ENCODE results near the gene PJVK. TPM values are rescaled to one million over a fixed set of nuclear protein-coding genes. Genes with fewer than 3 reads are reported as not detected.

PJVK gene
- total and polyA plus RNA-seq, 2 of the 4 experiments (the other 2 are of a cell fraction): 0.72 to 2.4 TPM

- CTCF ChIA-PET: interaction anchor here (1.1 to 2.7 kb wide), 7 partner anchors 11 to 306 kb away, joined by 3 to 18 read pairs (median 11); partner anchors contain the start of gene RBM45
- Histone ChIP-seq H3K27me3 (ENCODE audit: control insufficient read depth, insufficient read depth, low read length) (no peaks in the 10 kb centered on the region), H3K4ac (ENCODE audit: low read depth, low read length) (no peak overlapping the region), H2AK9ac (replicated peaks; ENCODE audit: low read depth, low read length, poor library complexity) (no peak overlapping the region), H3K23ac (ENCODE audit: low read depth, low read length) (no peak overlapping the region), H2BK15ac (ENCODE audit: low read depth, low read length) (no peak overlapping the region), H4K5ac (ENCODE audit: low read depth, low read length) (no peak overlapping the region), H3K27ac (ENCODE audit: insufficient read depth, low read length) (no peak overlapping the region), H4K8ac (ENCODE audit: low read depth in 2 of 2, low read length in 2 of 2) (no peak overlapping the region), H4K20me1 (ENCODE audit: insufficient read depth, low read length) (no peaks in the 10 kb centered on the region), H4K91ac (ENCODE audit: insufficient read depth, low read depth, low read length) (no peak overlapping the region), H3K56ac (ENCODE audit: extremely low read depth, insufficient read depth, low read length) (no peak overlapping the region), H3K9ac (ENCODE audit: low read depth, low read length) (no peak overlapping the region), H3K9me1 (ENCODE audit: insufficient read depth, low read length) (peaks cover 3% of the 10 kb centered on the region; the same call in 1 of the 2 replicates), H2BK120ac (ENCODE audit: low read depth, low read length) (no peak overlapping the region), H3K36me3 (ENCODE audit: control insufficient read depth, insufficient read depth, low read length) (no peaks in the 10 kb centered on the region), H2AK5ac (ENCODE audit: low read depth, low read length) (no peak overlapping the region), H3K4me3 (ENCODE audit: insufficient read depth, low read depth, low read length) (no peak overlapping the region), H2AFZ (replicated peaks; ENCODE audit: low read length, poor library complexity) (no peak overlapping the region), H3K4me2 (ENCODE audit: low read depth, low read length) (no peak overlapping the region), H2BK20ac (ENCODE audit: low read depth, low read length) (no peak overlapping the region), H2BK5ac (ENCODE audit: low read depth, low read length, poor library complexity, severe bottlenecking) (no peak overlapping the region), H3K79me1 (ENCODE audit: low read depth in 1 of 2, low read length in 2 of 2) (peaks cover 19 to 40% of the 10 kb centered on the region in 2 experiments; a peak in 3 of 4 replicates), H3K4me1 (ENCODE audit: control insufficient read depth, insufficient read depth, low read length) (0 out of 2 replicates have a peak, but pooled peaks cover 2% of the 10 kb centered on the region), H3K18ac (ENCODE audit: low read depth, low read length) (no peak overlapping the region), H3K14ac (replicated peaks; ENCODE audit: low read depth, low read length) (no peak overlapping the region), H3K9me3 (ENCODE audit: control insufficient read depth, insufficient read depth, low read length) (no peaks in the 10 kb centered on the region)
- POLR2A ChIA-PET (ENCODE audit: unreplicated experiment): no interaction called here
- in situ Hi-C loops (cut with MboI; ENCODE audit: low sequenced_read_pairs): loop anchor here (5.0 kb wide), 1 partner anchor 286 kb away; no protein-coding TSS in a partner anchor
- DNase-seq (no peak), ATAC-seq (ENCODE audit: low read depth) (no peak)
- no TSS peak for BruUV-seq (replicated peaks)
- TF ChIP-seq SMC3 (IDR thresholded peaks at IDR 0.05; ENCODE audit: low read depth, low read length) (no peak), RCOR1 (IDR thresholded peaks at IDR 0.05; ENCODE audit: insufficient replicate concordance, low read length) (no peak), BHLHE40 (IDR thresholded peaks at IDR 0.05; ENCODE audit: low read depth, low read length) (no peak), POLR2A (IDR thresholded peaks at IDR 0.05; ENCODE audit: low read depth, low read length) (no peak), CHD1 (IDR thresholded peaks at IDR 0.05; ENCODE audit: low read depth, low read length) (no peak), CTCF (conservative IDR thresholded peaks at IDR 0.05; ENCODE audit: low read depth, low read length) (no peak), RFX5 (IDR thresholded peaks at IDR 0.05; ENCODE audit: low read depth, low read length) (no peak), RAD21 (IDR thresholded peaks at IDR 0.05; ENCODE audit: low read length) (no peak), NFE2L2 (IDR thresholded peaks at IDR 0.05; ENCODE audit: low read depth, low read length) (no peak), MXI1 (IDR thresholded peaks at IDR 0.05; ENCODE audit: borderline replicate concordance, low read depth, low read length) (no peak), FOS (IDR thresholded peaks at IDR 0.05; ENCODE audit: low read depth, low read length) (no peak), ELK1 (IDR thresholded peaks at IDR 0.05; ENCODE audit: borderline replicate concordance, low read depth, low read length) (no peak)
- no CpG with 5 or more reads among the region's 3 CpGs for WGBS, 2 experiments (ENCODE audit: extremely low coverage in 2 of 2, insufficient read length in 1 of 2)
- intact Hi-C loops (cut with micrococcal nuclease): loop anchor here (2.0 kb wide), 1 partner anchor 437 kb away; no protein-coding TSS in a partner anchor
- dilution Hi-C loops (cut with HindIII; ENCODE audit: low sequenced_read_pairs, unreplicated experiment): no loop called here
These were observed 33.3 kb upstream of the PJVK start for GRCh38 chr2:178417916-178418315.
